ENCODE measurements around the gene SLC12A4.

DNA sequence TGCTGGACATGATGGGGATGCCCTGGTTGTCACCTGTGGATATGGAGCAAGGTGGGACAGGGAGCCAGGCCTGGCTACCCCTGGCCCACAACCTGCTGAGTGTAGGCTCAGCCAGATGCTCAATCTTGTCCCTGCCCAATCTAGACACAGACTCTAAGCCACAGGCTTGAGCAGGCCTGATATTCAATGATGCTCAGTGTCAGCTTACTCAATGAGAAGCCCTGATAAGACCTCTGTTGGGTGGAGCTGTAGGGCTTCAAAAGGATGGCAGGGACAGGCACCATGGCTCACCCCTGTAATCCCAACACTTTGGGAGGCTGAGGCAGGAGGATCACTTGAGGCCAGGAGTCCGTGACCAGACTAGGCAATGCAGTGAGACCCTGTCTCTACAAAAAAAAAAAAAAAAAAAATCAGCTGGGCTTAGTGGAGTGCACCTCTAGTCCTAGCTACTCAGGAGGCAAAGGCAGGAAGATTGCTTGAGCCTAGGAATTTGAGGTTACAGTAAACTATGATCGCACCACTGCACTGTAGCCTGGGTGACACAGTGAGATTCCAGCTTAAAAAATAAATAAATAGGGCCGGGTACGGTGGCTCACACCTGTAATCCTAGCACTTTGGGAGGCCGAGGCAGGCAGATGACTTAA lies 27.9 kb downstream of the SLC12A4 start:
- TF ChIP-seq CTCF (IDR thresholded peaks at IDR 0.05): no peak
- TF ChIP-seq NR3C1 (IDR thresholded peaks at IDR 0.05): no peak
- TF ChIP-seq, protein P1, sequence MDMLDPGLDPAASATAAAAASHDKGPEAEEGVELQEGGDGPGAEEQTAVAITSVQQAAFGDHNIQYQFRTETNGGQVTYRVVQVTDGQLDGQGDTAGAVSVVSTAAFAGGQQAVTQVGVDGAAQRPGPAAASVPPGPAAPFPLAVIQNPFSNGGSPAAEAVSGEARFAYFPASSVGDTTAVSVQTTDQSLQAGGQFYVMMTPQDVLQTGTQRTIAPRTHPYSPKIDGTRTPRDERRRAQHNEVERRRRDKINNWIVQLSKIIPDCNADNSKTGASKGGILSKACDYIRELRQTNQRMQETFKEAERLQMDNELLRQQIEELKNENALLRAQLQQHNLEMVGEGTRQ (IDR thresholded peaks at IDR 0.05): no peak
- TF ChIP-seq SMC3 (IDR thresholded peaks at IDR 0.05): no peak
- TF ChIP-seq FOXS1 (CRISPR knock-in tag; IDR thresholded peaks at IDR 0.05): no peak
- TF ChIP-seq MAX (IDR thresholded peaks at IDR 0.05): no peak
- TF ChIP-seq POLR2A (IDR thresholded peaks at IDR 0.05; ENCODE audit: low read length): no peak

Measured in A549 (cell line).